ENCODE results near the gene KDM2A. TPM values are rescaled to one million over a fixed set of nuclear protein-coding genes. Genes with fewer than 3 reads are reported as not detected.
A peak's percentile ranks its signal among the peaks of the same experiment; 100 is the strongest.

Gene KDM2A
- total RNA-seq, 3 donors from 2014 or later (not counting 1 experiment from before 2014, with no cell fraction given), result 268 to 312 (median 283) TPM

GRCh38 chr11:67271205-67271540 is 152.1 kb downstream of the KDM2A start:
- H3K36me3 Mint-ChIP-seq, result no peaks in the 10 kb centered on the region
- peak overlapping the region; percentile 95 for H3K27ac ChIP-seq (ENCODE audit: low read length)
- no peak for ATAC-seq
- DNase-seq, result no peak
- H3K4me3 Mint-ChIP-seq, result peak overlapping the region; percentile 97
- no peaks in the 10 kb centered on the region for H3K9me3 ChIP-seq (ENCODE audit: control insufficient read depth, insufficient read depth, low read length)
- no peaks in the 10 kb centered on the region for H3K27me3 ChIP-seq (ENCODE audit: control insufficient read depth, insufficient read depth, low read length)
- no peaks in the 10 kb centered on the region for H3K9me3 Mint-ChIP-seq
- intact Hi-C loops (cut with micrococcal nuclease), result no loop called here
- H3K36me3 ChIP-seq (ENCODE audit: control insufficient read depth, insufficient read depth, low read length), result peaks cover 48% of the 10 kb centered on the region
- peaks cover 74 to 76% of the 10 kb centered on the region in 2 donors for H3K4me1 Mint-ChIP-seq
- H3K4me1 ChIP-seq (ENCODE audit: control insufficient read depth, insufficient read depth, low read length), result peaks cover 90% of the 10 kb centered on the region
- TF ChIP-seq CTCF (IDR thresholded peaks at IDR 0.05), result no peak
- H3K27ac Mint-ChIP-seq, result peak overlapping the region; percentile 96 to 97
- peak overlapping the region; percentile 2 for H3K4me3 ChIP-seq (ENCODE audit: low read length)
- WGBS (ENCODE audit: insufficient coverage), result 17% methylated on average over 5 of the region's 5 CpGs
- no peaks in the 10 kb centered on the region for H3K27me3 Mint-ChIP-seq (ENCODE audit: low read depth in 2 of 2)

- Mint-ChIP-seq H3K4me3 (peak overlapping the region; percentile 97), H3K36me3 (no peaks in the 10 kb centered on the region), H3K9me3 (no peaks in the 10 kb centered on the region), H3K27me3 (ENCODE audit: low read depth in 2 of 2) (no peaks in the 10 kb centered on the region), H3K4me1 (peaks cover 79 to 82% of the 10 kb centered on the region in 2 donors), H3K27ac (peak overlapping the region; percentile 96 to 97)
- no peak for TF ChIP-seq CTCF (IDR thresholded peaks at IDR 0.05)
- H3K4me1 ChIP-seq (ENCODE audit: control insufficient read depth, insufficient read depth, low read length), result peaks cover 95% of the 10 kb centered on the region
- H3K27me3 ChIP-seq (ENCODE audit: control insufficient read depth, insufficient read depth, low read length), result no peaks in the 10 kb centered on the region
- DNase-seq, result peak; percentile 56 to 83
- peak overlapping the region; percentile 95 for H3K27ac ChIP-seq (ENCODE audit: low read length)
- ATAC-seq, result peak; percentile 22 to 49 (median 42)
- H3K36me3 ChIP-seq (ENCODE audit: control insufficient read depth, insufficient read depth, low read length), result peaks cover 48% of the 10 kb centered on the region
- peak overlapping the region; percentile 2 for H3K4me3 ChIP-seq (ENCODE audit: low read length)
- intact Hi-C loops (cut with micrococcal nuclease), result no loop called here
- WGBS (ENCODE audit: insufficient coverage), result 2% methylated on average over 19 of the region's 19 CpGs
- no peaks in the 10 kb centered on the region for H3K9me3 ChIP-seq (ENCODE audit: control insufficient read depth, insufficient read depth, low read length)
These were observed 152.7 kb downstream of the KDM2A start for GRCh38 chr11:67271541-67272284.

- Histone ChIP-seq H3K9me3 (ENCODE audit: control insufficient read depth, insufficient read depth, low read length) (no peaks in the 10 kb centered on the region), H3K27ac (ENCODE audit: low read length) (peak overlapping the region; percentile 95), H3K27me3 (ENCODE audit: control insufficient read depth, insufficient read depth, low read length) (no peaks in the 10 kb centered on the region), H3K4me3 (ENCODE audit: low read length) (no peak overlapping the region), H3K4me1 (ENCODE audit: control insufficient read depth, insufficient read depth, low read length) (peaks cover 100% of the 10 kb centered on the region), H3K36me3 (ENCODE audit: control insufficient read depth, insufficient read depth, low read length) (peaks cover 51% of the 10 kb centered on the region)
- H3K4me3 Mint-ChIP-seq, result peak overlapping the region; percentile 97
- intact Hi-C loops (cut with micrococcal nuclease), result no loop called here
- H3K4me1 Mint-ChIP-seq, result peaks cover 83 to 84% of the 10 kb centered on the region in 2 donors
- peak in 1 of 2 donors; percentile 65 for DNase-seq
- WGBS (ENCODE audit: insufficient coverage), result 33% methylated on average over 23 of the region's 23 CpGs
- H3K9me3 Mint-ChIP-seq, result no peaks in the 10 kb centered on the region
- H3K27ac Mint-ChIP-seq, result peak overlapping the region; percentile 96 to 97
- no peaks in the 10 kb centered on the region for H3K27me3 Mint-ChIP-seq (ENCODE audit: low read depth in 2 of 2)
- peak in 1 of 3 donors; percentile 2 for ATAC-seq
- TF ChIP-seq CTCF (IDR thresholded peaks at IDR 0.05), result no peak
- H3K36me3 Mint-ChIP-seq, result no peaks in the 10 kb centered on the region
These were observed 153.5 kb downstream of the KDM2A start for GRCh38 chr11:67272327-67273259.

Measured in natural killer cell (primary cell).